ENCODE measurements around the gene GPR4. TPM values are rescaled to one million over a fixed set of nuclear protein-coding genes. Genes with fewer than 3 reads are reported as not detected.
A peak's percentile ranks its signal among the peaks of the same experiment; 100 is the strongest.

GPR4 gene
- total and polyA plus RNA-seq, 2 of the 8 experiments (the other 6 are each of a cell fraction or from before 2014, with no cell fraction given), result 0.19 to 0.39 TPM

GRCh38 chr19:45587873-45588272 is 14.1 kb downstream of the GPR4 start:
- H2AK5ac ChIP-seq (ENCODE audit: low read depth, low read length), result no peak overlapping the region
- no peak overlapping the region for H3K14ac ChIP-seq (ENCODE audit: insufficient read length)
- no peak overlapping the region for H2BK5ac ChIP-seq (ENCODE audit: low read depth, low read length)
- no peak overlapping the region for H3K4ac ChIP-seq (replicated peaks; ENCODE audit: insufficient read length, low read depth, low read length)
- no peak overlapping the region for H3K4me2 ChIP-seq (ENCODE audit: insufficient read depth in 1 of 2, low read depth in 2 of 2, low read length in 2 of 2)
- no peak overlapping the region for H3K56ac ChIP-seq (replicated peaks; ENCODE audit: insufficient read length, low read depth, low read length)
- H3K18ac ChIP-seq (ENCODE audit: extremely low read depth, low read length), result no peak overlapping the region
- H4K5ac ChIP-seq (ENCODE audit: insufficient read length, low read depth, low read length), result no peak overlapping the region
- H2BK15ac ChIP-seq (ENCODE audit: low read length), result no peak overlapping the region
- H3K79me2 ChIP-seq (ENCODE audit: control insufficient read depth in 1 of 2, insufficient read depth in 2 of 2, low read length in 2 of 2), result peaks cover 0 to 2% of the 10 kb centered on the region in 2 experiments; a peak in 1 of 4 replicates
- H3K4me3 ChIP-seq (ENCODE audit: extremely low read depth in 1 of 4, insufficient read depth in 2 of 4, low read depth in 3 of 4, low read length in 4 of 4), result no peak overlapping the region
- TF ChIP-seq FOSL1 (IDR thresholded peaks at IDR 0.05; ENCODE audit: insufficient read depth, low read depth, low read length) (no peak), CBX5 (IDR thresholded peaks at IDR 0.05; ENCODE audit: low read depth, low read length) (no peak), RNF2 (IDR thresholded peaks at IDR 0.05; ENCODE audit: borderline replicate concordance, low read depth, low read length, missing control alignments, poor library complexity, severe bottlenecking) (no peak), SP2 (IDR thresholded peaks at IDR 0.05; ENCODE audit: low read length) (no peak), CREB1 (IDR thresholded peaks at IDR 0.05) (no peak), JUN (IDR thresholded peaks at IDR 0.05; ENCODE audit: low read depth, low read length) (no peak)
- TF ChIP-seq, protein P1, sequence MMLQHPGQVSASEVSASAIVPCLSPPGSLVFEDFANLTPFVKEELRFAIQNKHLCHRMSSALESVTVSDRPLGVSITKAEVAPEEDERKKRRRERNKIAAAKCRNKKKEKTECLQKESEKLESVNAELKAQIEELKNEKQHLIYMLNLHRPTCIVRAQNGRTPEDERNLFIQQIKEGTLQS (IDR thresholded peaks at IDR 0.05; ENCODE audit: insufficient read depth, low read depth, low read length), result no peak
- no peak overlapping the region for H4K8ac ChIP-seq (ENCODE audit: extremely low read depth, insufficient read depth, low read length)
- no peaks in the 10 kb centered on the region for H3K36me3 ChIP-seq (ENCODE audit: control insufficient read depth in 2 of 4, insufficient read depth in 4 of 4, low read length in 3 of 4)
- no peak overlapping the region for H3K27ac ChIP-seq (ENCODE audit: low read depth, low read length)
- no peaks in the 10 kb centered on the region for H3K79me1 ChIP-seq (ENCODE audit: low read depth, low read length)
- no peak overlapping the region for H2BK12ac ChIP-seq (ENCODE audit: low read depth, low read length)
- no peak overlapping the region for H2BK20ac ChIP-seq (ENCODE audit: low read length)
- no peak overlapping the region for H2AFZ ChIP-seq (ENCODE audit: low read length)
- CTCF ChIA-PET (ENCODE audit: partially characterized antibody), result interaction anchor here (1.1 to 1.9 kb wide), 4 partner anchors 13 to 185 kb away, joined by 3 to 9 read pairs (median 4); no protein-coding TSS in a partner anchor
- H3K4me1 ChIP-seq (replicated peaks in 1 of 4; ENCODE audit: control insufficient read depth in 3 of 4, insufficient read depth in 4 of 4, low read length in 3 of 4), result no peaks in the 10 kb centered on the region; a peak in 2 of 7 replicates
- H3K23me2 ChIP-seq (ENCODE audit: low read depth, low read length), result peaks cover 6% of the 10 kb centered on the region
- H4K20me1 ChIP-seq (replicated peaks in 1 of 2; ENCODE audit: control insufficient read depth in 1 of 2, insufficient read depth in 2 of 2, low read length in 2 of 2), result no peaks in the 10 kb centered on the region
- peak overlapping the region; percentile 29 for H4K91ac ChIP-seq (replicated peaks; ENCODE audit: insufficient read length, low read length)
- H3K27me3 ChIP-seq (replicated peaks in 1 of 4; ENCODE audit: control insufficient read depth in 3 of 4, extremely low read depth in 1 of 4, insufficient read depth in 3 of 4, low read length in 3 of 4), result peaks cover 0 to 21% (median 16%) of the 10 kb centered on the region in 4 experiments; a peak in 6 of 7 replicates
- no peak overlapping the region for H3K9ac ChIP-seq (replicated peaks in 1 of 4; ENCODE audit: extremely low read depth in 1 of 4, low read depth in 3 of 4, low read length in 3 of 4)
- no peak for FAIRE-seq
- no peak overlapping the region for H3K23ac ChIP-seq (ENCODE audit: insufficient read length)
- H3K9me3 ChIP-seq (ENCODE audit: insufficient read depth in 2 of 2, low read depth in 1 of 2, low read length in 1 of 2), result peaks cover 0 to 4% of the 10 kb centered on the region in 2 experiments; a peak in 1 of 4 replicates
- H2BK120ac ChIP-seq (replicated peaks; ENCODE audit: low read depth, low read length), result no peak overlapping the region
- POLR2A ChIA-PET (ENCODE audit: partially characterized antibody), result interaction anchor here (1.7 kb wide), 1 partner anchor 181 kb away, joined by 4 read pairs; the partner anchor contains the start of gene SIX5
- 83% methylated on average over 4 of the region's 4 CpGs; no CpG with 5 or more reads in 1 of the 2 experiments for WGBS, 2 experiments (ENCODE audit: extremely low coverage in 1 of 2, insufficient coverage in 1 of 2, insufficient read length in 1 of 2, insufficient replicate concordance in 2 of 2, low coverage in 1 of 2, low lambda C conversion rate in 2 of 2, missing lambda C conversion rate in 1 of 2)
- DNase-seq (ENCODE audit: low read depth in 1 of 2, low spot score in 2 of 2), result no peak
